ENCODE measurements around the gene RPL36A. TPM values are rescaled to one million over a fixed set of nuclear protein-coding genes. Genes with fewer than 3 reads are reported as not detected.

The RPL36A gene
- total and polyA plus RNA-seq, 3 donors from 2014 or later = 177 to 619 (median 507) TPM

DNA sequence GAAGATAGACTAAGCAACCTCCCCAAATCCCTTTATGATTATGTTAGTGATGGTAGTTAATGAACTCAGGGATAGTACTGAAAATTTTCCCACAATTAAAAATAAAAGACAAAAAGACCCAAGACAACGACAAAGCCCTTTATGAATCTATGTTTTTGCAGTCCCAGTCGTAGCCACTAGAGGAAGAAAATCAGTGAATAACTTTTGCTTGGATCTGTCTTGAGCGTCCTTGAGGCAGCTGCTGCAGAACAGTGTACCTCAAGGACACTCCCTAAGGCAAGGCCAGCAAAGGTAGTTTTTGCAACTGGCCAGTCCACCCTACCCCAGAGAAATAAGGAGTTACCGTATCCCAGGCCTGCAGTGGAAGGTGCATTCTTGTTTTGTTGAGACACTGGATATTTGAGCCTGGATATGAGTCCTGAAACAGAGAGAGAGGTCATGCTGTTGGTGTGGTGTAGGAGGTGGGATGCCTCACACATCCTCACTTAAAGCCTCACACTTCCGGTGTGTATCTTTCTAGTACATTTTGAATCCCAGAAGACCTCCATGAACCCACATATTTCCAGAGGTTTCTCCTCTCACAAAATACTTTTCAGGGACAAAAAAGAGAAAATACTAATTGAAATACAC lies 33.5 kb upstream of the RPL36A start:
- Histone ChIP-seq H3K36me3 (ENCODE audit: low read depth, missing control alignments) (no peaks in the 10 kb centered on the region), H3K4me1 (no peaks in the 10 kb centered on the region), H3K4me3 (no peak overlapping the region), H3K27ac (no peak overlapping the region), H3K27me3 (no peaks in the 10 kb centered on the region), H3K9me3 (no peaks in the 10 kb centered on the region)
- DNase-seq = no peak
- intact Hi-C loops (cut with DNase I; ENCODE audit: low total_unique reads) = no loop called here
- 33 to 39% methylated on average over 3 to 5 of the region's 5 CpGs for WGBS, 2 donors
- TF ChIP-seq, protein P1, sequence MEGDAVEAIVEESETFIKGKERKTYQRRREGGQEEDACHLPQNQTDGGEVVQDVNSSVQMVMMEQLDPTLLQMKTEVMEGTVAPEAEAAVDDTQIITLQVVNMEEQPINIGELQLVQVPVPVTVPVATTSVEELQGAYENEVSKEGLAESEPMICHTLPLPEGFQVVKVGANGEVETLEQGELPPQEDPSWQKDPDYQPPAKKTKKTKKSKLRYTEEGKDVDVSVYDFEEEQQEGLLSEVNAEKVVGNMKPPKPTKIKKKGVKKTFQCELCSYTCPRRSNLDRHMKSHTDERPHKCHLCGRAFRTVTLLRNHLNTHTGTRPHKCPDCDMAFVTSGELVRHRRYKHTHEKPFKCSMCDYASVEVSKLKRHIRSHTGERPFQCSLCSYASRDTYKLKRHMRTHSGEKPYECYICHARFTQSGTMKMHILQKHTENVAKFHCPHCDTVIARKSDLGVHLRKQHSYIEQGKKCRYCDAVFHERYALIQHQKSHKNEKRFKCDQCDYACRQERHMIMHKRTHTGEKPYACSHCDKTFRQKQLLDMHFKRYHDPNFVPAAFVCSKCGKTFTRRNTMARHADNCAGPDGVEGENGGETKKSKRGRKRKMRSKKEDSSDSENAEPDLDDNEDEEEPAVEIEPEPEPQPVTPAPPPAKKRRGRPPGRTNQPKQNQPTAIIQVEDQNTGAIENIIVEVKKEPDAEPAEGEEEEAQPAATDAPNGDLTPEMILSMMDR (IDR thresholded peaks at IDR 0.05) = peak in 2 of 3 experiments; percentile 28 to 36
- TF ChIP-seq POLR2A (IDR thresholded peaks at IDR 0.05) = no peak

DNA sequence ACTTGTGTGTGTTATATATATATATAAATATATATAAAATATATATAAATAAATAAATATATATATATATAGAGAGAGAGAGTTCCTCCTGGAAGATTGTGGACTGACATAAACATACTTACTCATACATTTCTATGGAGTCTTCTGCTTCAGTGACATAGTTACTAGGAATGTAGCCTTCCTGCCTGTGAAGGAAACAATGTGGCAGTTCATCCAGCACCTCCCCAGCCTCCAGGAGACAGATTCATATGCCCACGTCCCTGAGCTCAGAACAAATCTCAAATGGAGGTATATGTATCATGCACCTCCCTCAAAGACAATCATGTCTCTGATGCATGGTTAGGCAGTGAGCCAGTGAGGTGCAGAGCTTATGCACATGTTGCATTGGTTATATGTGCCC lies 30.8 kb upstream of the RPL36A start:
- TF ChIP-seq, protein P1 (IDR thresholded peaks at IDR 0.05) = no peak
- no peak for TF ChIP-seq POLR2A (IDR thresholded peaks at IDR 0.05)
- H3K9me3 ChIP-seq = no peaks in the 10 kb centered on the region
- no peaks in the 10 kb centered on the region for H3K27me3 ChIP-seq
- no peak overlapping the region for H3K27ac ChIP-seq
- 25 to 38% methylated on average over 1 of the region's 1 CpG for WGBS, 2 donors
- intact Hi-C loops (cut with DNase I; ENCODE audit: low total_unique reads) = no loop called here
- H3K4me1 ChIP-seq = no peaks in the 10 kb centered on the region
- no peak overlapping the region for H3K4me3 ChIP-seq
- no peaks in the 10 kb centered on the region for H3K36me3 ChIP-seq (ENCODE audit: low read depth, missing control alignments)
- DNase-seq = peak; percentile 57

DNA sequence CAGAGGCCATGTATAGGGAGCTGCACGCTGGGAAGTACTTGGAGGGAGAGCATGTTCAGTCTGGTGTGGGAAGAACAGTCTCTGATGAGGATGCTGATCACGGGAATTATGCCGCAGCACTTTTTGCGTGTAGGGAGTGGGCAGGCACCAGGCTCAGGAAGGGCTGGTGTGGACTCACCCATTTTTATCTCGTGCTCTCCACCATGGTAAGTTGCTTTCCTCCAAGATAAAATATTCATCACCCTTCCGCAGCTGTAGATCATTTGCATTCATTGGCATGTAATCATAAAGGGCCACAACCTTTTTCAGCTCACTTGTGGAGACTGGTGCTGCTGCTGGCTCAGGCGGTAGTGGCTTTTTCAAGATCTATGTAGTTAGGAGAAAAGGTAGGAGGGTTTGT lies 30.4 kb upstream of the RPL36A start:
- no peaks in the 10 kb centered on the region for H3K36me3 ChIP-seq (ENCODE audit: low read depth, missing control alignments)
- no peak overlapping the region for H3K27ac ChIP-seq
- no peak overlapping the region for H3K4me3 ChIP-seq
- no peaks in the 10 kb centered on the region for H3K27me3 ChIP-seq
- WGBS, 2 donors = 53 to 65% methylated on average over 2 to 7 of the region's 7 CpGs
- H3K4me1 ChIP-seq = no peaks in the 10 kb centered on the region
- peak; percentile 29 for DNase-seq
- intact Hi-C loops (cut with DNase I; ENCODE audit: low total_unique reads) = no loop called here
- no peak for TF ChIP-seq POLR2A (IDR thresholded peaks at IDR 0.05)
- TF ChIP-seq, protein P1 (IDR thresholded peaks at IDR 0.05) = no peak
- H3K9me3 ChIP-seq = no peaks in the 10 kb centered on the region

DNA sequence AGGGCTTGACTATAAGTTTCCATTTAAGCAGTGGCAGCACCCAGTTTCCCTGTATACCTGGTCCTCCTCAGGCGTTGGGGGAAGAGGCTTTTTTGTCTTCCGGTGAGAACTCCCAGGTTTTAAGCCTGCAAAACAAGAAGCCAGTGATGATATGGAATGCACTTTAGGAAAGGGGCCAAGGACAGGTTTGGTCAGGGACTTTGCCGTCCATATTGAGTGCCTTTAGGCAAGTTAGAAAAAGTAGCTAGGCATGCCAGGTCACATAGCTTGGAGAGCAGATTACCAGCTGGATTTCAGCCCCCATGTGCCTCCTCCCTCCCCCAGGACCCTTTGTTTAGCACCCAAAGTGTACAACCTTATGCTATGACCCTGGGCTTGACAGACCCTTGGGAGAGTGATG lies 28.7 kb upstream of the RPL36A start:
- TF ChIP-seq, protein P1 (IDR thresholded peaks at IDR 0.05) = no peak
- TF ChIP-seq POLR2A (IDR thresholded peaks at IDR 0.05) = no peak
- Histone ChIP-seq H3K36me3 (ENCODE audit: low read depth, missing control alignments) (no peaks in the 10 kb centered on the region), H3K27me3 (no peaks in the 10 kb centered on the region), H3K27ac (no peak overlapping the region), H3K4me1 (no peaks in the 10 kb centered on the region), H3K9me3 (no peaks in the 10 kb centered on the region), H3K4me3 (no peak overlapping the region)
- 61 to 85% methylated on average over 3 of the region's 3 CpGs for WGBS, 2 donors
- intact Hi-C loops (cut with DNase I; ENCODE audit: low total_unique reads) = no loop called here
- no peak for DNase-seq

DNA sequence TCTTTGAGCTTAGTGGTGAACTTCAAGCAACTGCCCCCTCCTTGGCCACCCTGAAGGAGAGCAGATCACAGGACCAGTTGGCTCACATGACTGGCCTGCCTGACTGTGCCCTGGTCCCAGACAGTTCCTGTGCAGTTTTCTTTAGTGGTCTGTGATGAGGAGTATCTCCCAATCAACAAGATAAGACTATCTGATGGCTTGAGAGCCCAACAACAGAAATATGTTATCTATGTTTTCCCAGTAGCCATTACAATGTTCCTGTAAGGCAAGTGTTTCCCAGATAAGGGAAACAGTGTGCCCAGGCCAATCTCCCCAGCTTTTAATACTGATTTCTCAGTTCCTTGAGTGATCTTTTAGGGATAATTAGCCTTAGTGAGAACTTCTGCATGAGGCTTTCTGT lies 28.1 kb upstream of the RPL36A start:
- Histone ChIP-seq H3K4me3 (no peak overlapping the region), H3K27ac (no peak overlapping the region), H3K4me1 (no peaks in the 10 kb centered on the region), H3K9me3 (no peaks in the 10 kb centered on the region), H3K27me3 (no peaks in the 10 kb centered on the region), H3K36me3 (ENCODE audit: low read depth, missing control alignments) (no peaks in the 10 kb centered on the region)
- intact Hi-C loops (cut with DNase I; ENCODE audit: low total_unique reads) = no loop called here
- no peak for DNase-seq
- no peak for TF ChIP-seq POLR2A (IDR thresholded peaks at IDR 0.05)
- TF ChIP-seq, protein P1 (IDR thresholded peaks at IDR 0.05) = no peak

Measured in testis (tissue), 3 donors.